HG02610 (cell line): Measurements from ENCODE around the gene MECP2.

ENCODE experiments used
- ATAC-seq: cut with Tn5 transposase; IDR thresholded peaks from one replicate; pipeline ENCODE4 v1.9.1; 2021; ENCODE audit warnings: mild to moderate bottlenecking, moderate library complexity; ENCODE audit not compliant: unreplicated experiment

The MECP2 gene

DNA sequence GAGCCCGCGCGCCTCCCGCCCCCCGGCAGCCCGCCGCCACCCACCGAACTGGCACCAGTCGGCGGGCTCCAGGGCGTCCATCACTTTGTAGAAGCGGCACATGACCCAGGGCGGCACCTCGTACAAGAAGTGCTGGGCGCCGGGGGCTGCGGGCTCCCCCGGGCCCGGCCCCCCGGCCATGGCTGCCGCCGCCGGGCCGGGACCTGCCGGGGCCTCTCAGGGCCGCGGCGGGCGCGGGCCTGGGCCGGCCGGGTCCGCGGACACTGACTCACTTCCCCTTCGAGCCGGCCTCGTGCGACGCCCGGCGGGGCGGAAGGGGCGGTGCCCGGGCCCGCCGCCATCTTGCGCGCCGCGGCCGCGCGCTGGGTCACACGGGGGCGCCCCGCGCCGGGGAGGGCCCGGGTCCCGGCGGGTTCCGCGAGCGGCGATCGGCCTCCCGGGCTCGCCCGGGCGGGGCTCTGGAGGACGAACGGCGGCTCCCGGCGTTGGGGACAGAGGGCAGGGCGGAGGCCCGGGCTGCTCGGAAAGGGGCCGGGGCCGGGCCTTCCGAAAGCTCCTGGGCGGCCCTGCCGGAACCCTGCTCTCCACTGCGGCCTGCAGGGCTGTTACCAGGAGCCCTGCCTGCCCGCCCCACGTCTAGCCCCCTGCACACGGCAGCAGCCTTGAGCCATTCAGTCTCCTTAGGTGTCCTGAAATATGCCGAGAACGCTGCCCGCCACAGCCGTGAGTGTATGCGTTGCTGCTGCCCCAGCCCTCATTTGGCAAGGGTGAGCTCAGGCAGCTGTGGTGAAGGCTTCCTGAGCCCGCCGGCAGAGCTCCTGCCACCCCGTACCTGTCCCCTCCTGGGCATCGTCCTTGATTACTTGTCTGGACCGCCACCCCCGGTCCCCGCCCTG lies 77.6 kb downstream of the MECP2 start, which contains the start of gene IRAK1:
TSS of gene IRAK1 (minus strand) at position 270 of the 896 bp plus-strand sequence. CDS start at position 180, 90 bp downstream.
- peak; percentile 81 for ATAC-seq

DNA sequence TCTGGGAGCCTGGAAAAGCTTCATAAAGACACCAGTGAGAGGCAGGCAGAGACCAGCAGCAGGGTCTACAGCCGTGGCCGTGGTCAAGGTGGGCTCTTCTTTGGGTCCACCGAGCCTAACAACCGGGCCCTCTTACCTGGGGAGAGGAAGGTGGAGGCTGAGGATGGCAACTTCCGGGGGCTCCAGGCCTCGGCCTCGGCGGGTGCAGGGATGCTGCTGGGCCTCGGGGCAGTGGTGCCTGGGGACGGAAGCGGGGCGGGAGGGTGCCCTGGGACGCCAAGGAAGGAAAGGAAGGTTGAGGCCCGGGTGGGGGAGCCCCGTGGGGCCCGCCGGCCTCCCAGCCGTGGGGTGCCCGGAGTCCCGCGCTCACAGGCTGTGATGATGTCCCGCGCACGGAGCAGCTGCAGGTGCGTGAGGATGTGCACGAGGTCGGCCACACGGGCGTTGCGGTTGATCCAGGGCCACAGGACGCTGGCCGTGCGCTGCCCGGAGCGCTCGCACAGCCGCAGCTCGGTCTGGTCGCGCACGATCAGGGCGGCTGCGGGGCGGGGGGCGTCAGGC lies 78.4 kb downstream of the MECP2 start:
- no peak for ATAC-seq

- no peak for ATAC-seq
Observed at GRCh38 chrX:154018518-154019060, 78.9 kb downstream of the MECP2 start.

DNA sequence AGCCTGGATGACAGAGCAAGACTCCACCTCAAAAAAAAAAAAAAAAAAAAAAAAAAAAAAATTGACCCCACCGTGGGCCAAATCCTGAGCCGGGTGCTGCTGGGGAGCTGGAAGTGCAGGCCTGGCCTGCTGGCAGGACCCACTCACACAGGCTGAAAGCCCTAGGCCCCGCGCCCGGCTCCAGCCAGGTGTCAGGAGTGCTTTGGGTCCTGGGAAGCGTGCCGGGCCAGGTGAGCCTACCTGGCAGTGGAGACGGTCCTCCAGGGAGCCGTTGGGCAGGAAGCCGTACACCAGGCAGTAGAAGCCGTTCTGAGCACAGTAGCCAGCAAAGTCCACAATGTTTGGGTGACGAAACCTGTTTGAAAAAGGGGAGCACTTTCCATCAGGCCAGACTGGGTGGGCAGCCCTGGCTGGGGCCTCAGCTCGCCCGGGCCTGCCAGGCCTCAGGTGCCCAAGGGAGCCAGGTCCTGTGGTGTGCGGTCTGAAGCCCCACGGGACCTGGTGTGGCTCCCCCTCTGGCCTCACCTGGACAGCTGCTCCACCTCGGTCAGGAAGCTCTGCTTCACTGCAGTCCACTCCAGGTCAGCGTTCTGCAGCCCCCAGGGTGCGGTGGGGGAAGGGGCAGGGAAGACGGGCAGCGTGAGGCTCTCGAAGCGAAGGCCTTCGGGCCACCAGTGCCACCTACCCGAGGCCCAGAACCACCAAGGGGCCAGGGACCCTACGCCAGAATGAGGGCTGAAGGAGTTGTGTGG lies 79.6 kb downstream of the MECP2 start:
- no peak for ATAC-seq

- ATAC-seq, result no peak
Observed at GRCh38 chrX:154016366-154017076, 81.0 kb downstream of the MECP2 start.

GRCh38 chrX:154015581-154016264 lies 81.8 kb downstream of the MECP2 start:
- no peak for ATAC-seq

- ATAC-seq, result no peak
Observed at GRCh38 chrX:154014429-154015380, 82.8 kb downstream of the MECP2 start.

DNA sequence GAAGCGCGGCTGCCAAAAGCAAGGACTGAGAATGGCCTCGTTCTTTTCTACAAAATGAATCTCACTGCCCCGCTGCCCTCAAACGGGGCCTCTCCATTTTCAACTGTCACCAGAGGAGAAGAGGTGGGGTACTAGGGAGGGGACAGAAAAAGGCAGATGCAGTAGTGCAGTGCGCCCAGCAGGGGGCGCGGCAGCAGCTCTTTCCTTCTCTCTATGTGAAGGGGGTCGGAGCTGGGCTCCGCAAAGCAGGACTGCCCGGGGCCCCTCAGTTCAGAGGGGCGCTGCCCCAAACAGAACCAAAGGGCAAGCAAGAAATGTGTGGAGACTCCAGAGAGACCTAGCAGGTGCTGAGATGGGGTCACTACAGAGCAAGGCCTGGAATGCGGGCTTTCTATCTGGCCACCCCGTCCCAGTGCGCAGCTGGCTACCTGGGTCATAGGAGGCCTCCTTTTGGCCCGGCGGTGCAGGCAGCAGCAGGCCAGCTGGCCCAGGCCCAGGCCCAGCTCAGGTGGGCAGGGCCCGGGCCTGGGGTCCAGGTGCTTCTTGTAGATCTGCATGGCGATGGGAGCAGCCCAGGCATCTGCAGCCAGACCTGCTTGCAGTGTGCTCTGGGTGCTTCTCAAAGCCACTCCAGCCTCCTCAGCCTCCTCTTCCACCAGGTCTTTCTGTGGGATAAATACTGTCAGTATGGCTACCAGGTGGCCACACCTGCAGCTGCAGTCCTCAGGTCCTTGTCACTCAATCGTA lies 83.7 kb downstream of the MECP2 start:
- no peak for ATAC-seq

GRCh38 chrX:154013001-154013421 lies 84.5 kb downstream of the MECP2 start:
- no peak for ATAC-seq

- no peak for ATAC-seq
Observed at GRCh38 chrX:154012336-154012991, 85.1 kb downstream of the MECP2 start.

DNA sequence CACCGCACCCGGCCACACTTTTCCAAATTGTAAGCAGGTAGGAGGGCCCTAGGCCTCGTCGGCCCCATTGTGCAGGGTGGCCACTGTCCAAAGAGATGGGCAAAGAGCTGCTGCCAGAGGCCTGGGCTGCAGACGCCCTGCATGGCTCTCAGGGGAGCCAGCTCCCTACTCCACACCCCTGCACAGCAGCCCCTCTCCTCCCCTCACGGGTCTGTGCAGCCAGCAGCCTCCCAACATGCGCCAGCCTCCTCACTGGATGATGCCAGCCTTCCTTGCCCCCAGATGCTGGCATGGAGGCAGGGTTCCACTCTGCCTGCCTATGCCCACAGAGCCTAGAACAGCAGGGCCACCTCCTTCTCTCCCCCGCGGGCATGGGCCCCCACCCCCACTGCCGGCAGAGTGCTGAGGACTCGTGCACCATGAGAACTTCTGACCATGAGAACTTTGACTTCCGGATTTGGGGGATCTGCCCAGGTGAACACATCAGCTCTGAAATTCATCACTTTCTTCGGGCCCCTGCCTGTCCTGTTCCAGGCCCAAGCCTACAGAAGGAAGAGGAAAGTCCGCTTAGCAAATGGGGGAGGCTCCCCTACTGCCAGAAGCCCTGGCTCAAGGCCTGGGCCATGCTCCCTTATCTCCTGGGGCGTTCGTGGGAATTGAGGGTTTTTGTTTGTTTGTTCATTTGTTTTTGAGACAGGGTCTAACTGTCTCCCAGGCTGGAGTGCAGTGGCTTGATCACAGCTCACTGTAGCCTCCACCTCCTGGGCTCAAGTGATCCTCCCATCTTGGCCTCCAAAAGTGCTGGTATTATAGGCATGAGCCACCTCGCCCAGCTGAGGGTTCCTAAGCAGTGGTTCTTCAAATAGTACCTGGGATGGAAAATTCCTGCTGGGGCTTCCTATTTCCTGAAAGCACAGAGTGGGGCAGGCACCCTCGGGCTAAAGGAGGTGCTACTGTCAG lies 85.9 kb downstream of the MECP2 start:
- no peak for ATAC-seq

DNA sequence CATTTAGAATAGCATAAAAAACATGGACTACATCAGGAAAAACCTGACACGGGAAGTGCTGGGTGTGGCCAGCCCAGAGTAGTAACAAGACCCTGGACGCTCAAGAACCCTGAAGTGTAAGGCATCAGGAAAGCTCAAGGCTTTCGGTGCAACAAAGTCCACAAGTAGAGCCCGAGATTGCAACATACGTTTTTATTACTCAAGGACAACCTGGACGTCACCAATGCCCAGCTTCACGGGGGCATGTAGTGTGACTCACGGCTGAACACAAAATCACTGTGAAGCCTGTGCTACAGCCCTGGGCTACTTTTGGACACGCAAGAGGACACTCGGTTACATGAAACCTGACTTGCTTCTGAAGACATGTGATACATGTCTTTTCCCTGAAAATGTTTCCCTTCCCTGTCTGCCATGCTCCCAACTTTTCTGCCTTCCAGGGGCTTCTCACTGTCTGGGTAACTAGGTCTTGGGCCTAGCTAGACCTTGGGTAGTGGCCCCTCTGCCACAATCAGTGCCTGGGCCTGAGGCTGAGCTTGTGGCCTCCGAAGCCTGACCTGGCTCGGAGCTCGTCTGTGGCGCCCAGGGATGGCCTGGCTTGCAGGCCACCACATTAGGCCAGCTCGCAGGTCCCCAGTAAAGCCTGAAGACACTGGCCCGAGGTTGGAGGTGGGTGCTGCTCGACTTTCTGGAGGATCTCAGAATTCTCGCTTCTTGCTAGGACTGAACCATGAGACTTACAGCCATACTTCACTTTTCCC lies 87.0 kb downstream of the MECP2 start:
- no peak for ATAC-seq

DNA sequence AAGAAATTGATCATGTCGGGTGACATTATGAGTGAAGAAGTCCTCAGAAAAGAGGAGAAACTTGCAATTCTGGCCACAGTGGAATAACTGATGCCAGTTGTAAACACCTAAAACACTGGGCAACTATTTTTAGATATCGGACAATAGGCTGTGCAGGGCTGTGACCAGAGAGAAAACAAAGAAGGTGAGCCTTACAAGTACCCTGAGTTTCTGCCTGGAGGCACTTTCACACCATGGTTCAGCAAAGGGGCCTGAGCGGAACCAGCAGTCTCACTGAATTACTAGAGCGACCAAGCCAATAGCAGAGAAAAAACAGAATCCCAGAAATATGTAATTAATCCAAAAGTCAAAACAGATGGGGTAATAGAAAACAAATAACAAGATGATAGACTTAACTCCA lies 89.0 kb downstream of the MECP2 start:
- no peak for ATAC-seq

DNA sequence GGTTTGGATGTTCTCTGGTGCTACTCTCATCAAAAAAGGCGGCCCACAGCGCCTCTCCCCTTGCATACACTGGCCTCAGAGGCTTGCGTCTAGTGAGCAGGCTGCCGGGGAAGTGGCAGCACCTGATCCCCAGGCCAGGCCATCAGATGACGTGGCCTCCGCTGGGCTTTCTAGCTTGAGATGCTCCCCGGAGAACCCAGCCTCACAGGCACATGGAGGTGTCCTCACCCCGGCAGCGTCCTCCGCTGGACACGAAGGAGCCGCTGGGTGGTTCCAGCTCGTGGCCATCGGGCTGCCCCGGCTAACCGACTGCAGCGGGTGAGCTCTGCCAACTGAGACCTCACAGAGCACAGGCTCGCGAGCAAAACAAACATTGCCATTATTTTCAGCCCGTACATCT lies 90.6 kb downstream of the MECP2 start:
- no peak for ATAC-seq

DNA sequence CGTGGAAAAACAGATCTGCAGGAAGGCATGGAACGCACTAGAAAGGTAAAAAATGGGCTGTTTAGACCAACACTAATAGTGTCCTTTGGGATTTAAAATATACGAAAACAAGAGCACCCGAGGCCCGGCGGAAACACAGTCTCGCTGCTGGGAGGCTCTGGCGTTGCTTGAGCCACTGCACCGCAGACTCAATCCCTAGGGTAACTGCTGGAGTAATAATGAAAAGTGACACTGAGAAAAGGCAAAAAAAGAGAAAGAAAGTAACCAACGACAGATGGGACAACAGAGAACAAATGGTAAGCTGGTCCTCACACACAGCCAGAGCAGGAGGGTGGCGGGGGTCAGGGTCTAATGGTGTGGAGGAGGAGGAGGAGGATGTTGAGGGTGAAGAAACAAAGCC lies 93.2 kb downstream of the MECP2 start:
- no peak for ATAC-seq

GRCh38 chrX:154002215-154002719 lies 95.2 kb downstream of the MECP2 start:
- ATAC-seq, result no peak
